A549 (cell line): ENCODE data around the gene STXBP6. TPM values are rescaled to one million over a fixed set of nuclear protein-coding genes. Genes with fewer than 3 reads are reported as not detected.

Experiments
- ATAC-seq, 2 experiments: fragments of 200-7000 bp in 1 of 2; fragments of >200 bp in 1 of 2; cut with Nextera tagmentation in 1 of 2; cut with Tn5 transposase in 1 of 2; 3 replicates each; pipeline versions ENCODE4 v1.8.0 to v1.9.1; 2018 to 2020; ENCODE audit warnings: mild to moderate bottlenecking in 1 of 2, moderate library complexity in 1 of 2
- CTCF ChIA-PET: fragments of 300-600 bp; sonication (Branson Sonifier 250); formaldehyde crosslinking; extraction: SDS; loops from one replicate; lab custom pipeline; 2021; ENCODE audit warnings: antibody characterized with exemption, inconsistent platforms; lab: Yijun Ruan, JAX
- POLR2A ChIA-PET: fragments of 350-600 bp; formaldehyde crosslinking; extraction: SDS; loops from one replicate; lab custom pipeline; 2021; ENCODE audit warnings: antibody characterized with exemption, inconsistent platforms; lab: Yijun Ruan, JAX
- DNase-seq, 2 experiments: peaks; one replicate each; pipeline versions ENCODE4 v3.0.0 to v3.0.0-alpha.2; 2011 to 2016; ENCODE audit warnings: low read depth in 1 of 2, low spot score in 1 of 2
- FAIRE-seq: peaks from 2 replicates; lab custom pipeline; 2011; peaks lifted over from hg19 to GRCh38; lab: Jason Lieb, UNC
- H3K27ac ChIP-seq, 2 experiments: fragments of >200 bp; sonication (Bioruptor Twin); formaldehyde crosslinking; 3 replicates each; pipeline ENCODE4 v1.5.1; 2016 to 2017
- H3K4me1 ChIP-seq: fragments of >200 bp; sonication (Bioruptor Twin); formaldehyde crosslinking; 3 replicates; pipeline ENCODE4 v1.6.1; 2016
- H3K4me2 ChIP-seq: fragments of >200 bp; sonication (Bioruptor Twin); formaldehyde crosslinking; 3 replicates; pipeline ENCODE4 v1.6.1; 2016
- H3K4me3 ChIP-seq: fragments of >200 bp; sonication (Bioruptor Twin); formaldehyde crosslinking; 3 replicates; pipeline ENCODE4 v1.5.1; 2016
- H3K9me3 ChIP-seq: fragments of >200 bp; sonication (Bioruptor Twin); formaldehyde crosslinking; 3 replicates; pipeline ENCODE4 v1.6.1; 2016
- BHLHE40 ChIP-seq: IDR thresholded peaks from 2 replicates; pipeline ENCODE4 v1.6.1; 2012; ENCODE audit warnings: low read depth, low read length, inconsistent platforms
- ESRRA ChIP-seq: fragments of 150-350 bp; IDR thresholded peaks from 2 replicates; pipeline ENCODE4 v1.6.1; 2014; ENCODE audit warnings: mild to moderate bottlenecking, low read length, borderline replicate concordance
- FOSB ChIP-seq: fragments of 250-450 bp; sonication (Bioruptor Pico); IDR thresholded peaks from 2 replicates; pipeline ENCODE4 v1.5.0; 2020; ENCODE audit warnings: mild to moderate bottlenecking, moderate library complexity
- FOXS1 ChIP-seq: fragments of 250-450 bp; sonication (Bioruptor Pico); IDR thresholded peaks from 2 replicates; pipeline ENCODE4 v1.5.0; 2020; ENCODE audit warnings: mild to moderate bottlenecking, moderate library complexity
- GATA3 ChIP-seq: IDR thresholded peaks from 2 replicates; pipeline ENCODE4 v1.6.1; 2012; ENCODE audit warnings: borderline replicate concordance
- HDAC2 ChIP-seq: fragments of 200-600 bp; sonication (generic); IDR thresholded peaks from 2 replicates; pipeline ENCODE4 v1.6.1; 2016
- HOXA7 ChIP-seq: fragments of 250-450 bp; sonication (Bioruptor Pico); IDR thresholded peaks from 2 replicates; pipeline ENCODE4 v1.5.0; 2020; ENCODE audit warnings: mild to moderate bottlenecking, moderate library complexity
- HOXB13 ChIP-seq: fragments of 250-450 bp; sonication (Bioruptor Pico); IDR thresholded peaks from 2 replicates; pipeline ENCODE4 v1.5.0; 2020; ENCODE audit warnings: low read depth, mild to moderate bottlenecking, moderate library complexity
- MAZ ChIP-seq: fragments of 150-350 bp; IDR thresholded peaks from 2 replicates; pipeline ENCODE4 v1.6.1; 2014; ENCODE audit warnings: antibody characterized with exemption, low read depth, low read length, borderline replicate concordance
- MYC ChIP-seq: IDR thresholded peaks from 2 replicates; pipeline ENCODE4 v1.6.1; 2012; ENCODE audit warnings: mild to moderate bottlenecking, inconsistent platforms, low read length, improper control_type of control experiment, borderline replicate concordance
- NFE2L2 ChIP-seq: fragments of 150-350 bp; conservative IDR thresholded peaks from 2 replicates; pipeline ENCODE4 v1.6.1; 2014; ENCODE audit warnings: low read length
- RAD21 ChIP-seq, 2 experiments: fragments of >200 bp in 1 of 2; sonication (Bioruptor Twin) in 1 of 2; formaldehyde crosslinking in 1 of 2; IDR thresholded peaks in 1 of 2; conservative IDR thresholded peaks in 1 of 2; 2 replicates in 1 of 2; 3 replicates in 1 of 2; pipeline ENCODE4 v1.6.1; 2012 to 2018; ENCODE audit warnings: inconsistent platforms in 1 of 2
- RCOR1 ChIP-seq: fragments of 150-350 bp; IDR thresholded peaks from 2 replicates; pipeline ENCODE4 v1.6.1; 2014; ENCODE audit warnings: antibody characterized with exemption, low read length, low read depth
- SMC3 ChIP-seq: fragments of >200 bp; sonication (Bioruptor Twin); formaldehyde crosslinking; IDR thresholded peaks from 3 replicates; pipeline ENCODE4 v1.6.1; 2018; ENCODE audit warnings: inconsistent platforms
- ZC3H11A ChIP-seq: fragments of 450-650 bp; IDR thresholded peaks from 2 replicates; pipeline ENCODE4 v1.6.1; 2014; ENCODE audit warnings: antibody characterized with exemption, mild to moderate bottlenecking
- whole genome bisulfite sequencing: methylation state at CpG from one replicate; pipeline ENCODE4 v1.1.6; 2017; ENCODE audit errors: missing lambda C conversion rate; 5-methylcytosine and 5-hydroxymethylcytosine counted together
- polyA plus RNA-seq, 4 experiments: library from polyadenylated mRNA; depleted of rRNA in 3 of 4; stranded (reverse); fragments of >200 nt; fragmentation: RNase III in 1 of 4; extraction: RNeasy Plus Mini Kit Qiagen cat#74134 plus additional on column Dnase treatment in 1 of 4; gene quantifications; 2 replicates in 3 of 4; 3 replicates in 1 of 4; pipeline ENCODE4 v1.2.3, GENCODE V29; 2011 to 2017
- TF ChIP-seq, protein P1 (sequence below): fragments of 150-350 bp; IDR thresholded peaks from 2 replicates; pipeline ENCODE4 v1.6.1; 2014; ENCODE audit warnings: low read depth, mild to moderate bottlenecking, low read length
- TF ChIP-seq, protein P2 (sequence below): fragments of 450-650 bp; IDR thresholded peaks from 2 replicates; pipeline ENCODE4 v1.6.1; 2014; ENCODE audit warnings: antibody characterized with exemption
- TF ChIP-seq, protein P3 (sequence below): fragments of 200-600 bp; sonication (generic); IDR thresholded peaks from 2 replicates; pipeline ENCODE4 v1.6.1; 2016; ENCODE audit warnings: antibody characterized with exemption, mild to moderate bottlenecking, moderate library complexity
- TF ChIP-seq, protein P4 (sequence below): fragments of 250-450 bp; sonication (Bioruptor Pico); IDR thresholded peaks from 2 replicates; pipeline ENCODE4 v1.5.0; 2021; ENCODE audit warnings: mild to moderate bottlenecking, moderate library complexity, borderline replicate concordance

STXBP6 gene
- polyA plus RNA-seq, 2 of the 4 experiments (the other 2 are of a cell fraction), result 1.7 to 6.3 TPM

DNA sequence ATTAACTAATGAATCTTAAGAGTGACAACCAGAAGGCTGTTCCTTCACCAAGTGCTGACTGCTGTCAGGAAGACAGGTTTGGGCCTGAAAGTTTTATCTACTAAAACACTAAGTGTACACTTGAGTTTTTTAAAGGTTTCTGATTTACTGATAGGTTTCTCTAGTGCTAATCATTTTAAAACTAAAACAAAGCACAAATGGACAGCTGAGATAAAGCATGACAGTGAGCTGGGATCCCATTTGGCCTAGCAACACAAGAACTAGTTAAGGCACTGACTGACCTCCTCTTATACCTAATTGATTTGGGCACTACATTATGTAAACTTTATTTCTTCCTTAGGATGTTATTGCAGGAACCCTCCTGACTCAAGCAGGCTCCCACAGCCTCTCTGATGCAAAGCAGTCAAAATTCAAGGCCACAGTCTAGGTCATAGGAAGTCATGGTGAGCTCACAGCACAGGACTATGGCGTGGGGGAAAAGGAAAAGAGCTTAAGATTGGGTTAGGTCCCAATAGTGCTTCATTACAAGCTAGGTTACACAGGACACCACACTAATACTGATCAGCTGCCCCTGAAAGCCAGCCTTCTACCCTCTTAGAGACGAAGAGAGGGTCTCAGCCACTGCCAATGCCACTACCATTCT, 3.5 kb downstream of the STXBP6 start:
- no peak overlapping the region for H3K4me2 ChIP-seq
- DNase-seq (no peak), FAIRE-seq (no peak), ATAC-seq (no peak)
- TF ChIP-seq HOXA7 (CRISPR knock-in tag), result no peak
- no peak for TF ChIP-seq RCOR1
- no peak for TF ChIP-seq SMC3
- TF ChIP-seq RAD21 (conservative IDR thresholded peaks at IDR 0.05 in 1 of 2, IDR thresholded peaks at IDR 0.05 in 1 of 2), result no peak
- TF ChIP-seq MYC, result no peak
- TF ChIP-seq MAZ, result no peak
- no peak for TF ChIP-seq BHLHE40
- TF ChIP-seq FOSB (CRISPR knock-in tag), result no peak
- TF ChIP-seq NFE2L2, result no peak
- no peaks in the 10 kb centered on the region for H3K9me3 ChIP-seq
- 33% methylated on average over 2 of the region's 2 CpGs for WGBS
- peaks cover 7% of the 10 kb centered on the region; the same call in 1 of the 3 replicates for H3K4me1 ChIP-seq
- H3K4me3 ChIP-seq, result no peak overlapping the region
- CTCF ChIA-PET, result interaction anchor here (0.6 to 3.4 kb wide), 2 partner anchors 12 to 240 kb away, joined by 3 to 10 read pairs; no protein-coding TSS in a partner anchor
- POLR2A ChIA-PET, result no interaction called here
- H3K27ac ChIP-seq, result no peak overlapping the region

DNA sequence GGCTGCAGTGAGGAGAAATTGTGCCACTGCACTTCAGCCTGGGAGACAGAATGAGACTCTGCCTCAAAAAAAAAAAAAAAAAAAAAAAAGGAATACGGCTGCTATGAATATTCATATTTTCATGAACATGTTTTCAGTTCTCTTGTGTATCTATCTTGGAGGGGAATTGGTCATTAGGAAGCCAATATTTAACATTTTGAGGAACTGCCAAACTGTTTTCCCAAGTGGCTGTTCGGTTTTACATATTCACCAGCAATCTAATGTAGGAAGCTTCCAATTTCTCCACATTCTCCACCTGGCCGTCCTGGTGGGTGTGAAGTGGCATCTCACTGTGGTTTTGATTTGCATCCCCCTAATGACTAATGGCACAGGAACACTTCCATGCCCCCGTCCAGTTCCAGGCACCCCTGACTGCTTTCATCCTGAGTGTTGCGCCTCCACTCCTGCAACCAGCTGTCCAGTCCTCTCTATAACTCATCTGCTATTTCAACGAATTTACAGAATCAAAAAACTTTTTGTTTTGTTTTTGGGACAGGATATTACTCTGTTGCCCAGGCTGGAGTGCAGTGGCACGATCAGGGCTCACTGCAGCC, 5.7 kb downstream of the STXBP6 start:
- 59% methylated on average over 7 of the region's 7 CpGs for WGBS

More for the DNA sequence above, 5.7 kb downstream of the STXBP6 start:
- Histone ChIP-seq H3K4me1 (no peaks in the 10 kb centered on the region), H3K27ac (no peak overlapping the region), H3K4me3 (no peak overlapping the region), H3K9me3 (no peaks in the 10 kb centered on the region), H3K4me2 (no peak overlapping the region)
- POLR2A ChIA-PET, result no interaction called here
- FAIRE-seq (no peak), DNase-seq (no peak)
- CTCF ChIA-PET, result interaction anchor here (0.7 kb wide), 1 partner anchor 10 kb away, joined by 3 read pairs; no protein-coding TSS in a partner anchor
- TF ChIP-seq HOXB13 (no peak), GATA3 (no peak), ESRRA (no peak), HDAC2 (no peak), ZC3H11A (no peak), FOXS1 (no peak)
- TF ChIP-seq, protein P1, sequence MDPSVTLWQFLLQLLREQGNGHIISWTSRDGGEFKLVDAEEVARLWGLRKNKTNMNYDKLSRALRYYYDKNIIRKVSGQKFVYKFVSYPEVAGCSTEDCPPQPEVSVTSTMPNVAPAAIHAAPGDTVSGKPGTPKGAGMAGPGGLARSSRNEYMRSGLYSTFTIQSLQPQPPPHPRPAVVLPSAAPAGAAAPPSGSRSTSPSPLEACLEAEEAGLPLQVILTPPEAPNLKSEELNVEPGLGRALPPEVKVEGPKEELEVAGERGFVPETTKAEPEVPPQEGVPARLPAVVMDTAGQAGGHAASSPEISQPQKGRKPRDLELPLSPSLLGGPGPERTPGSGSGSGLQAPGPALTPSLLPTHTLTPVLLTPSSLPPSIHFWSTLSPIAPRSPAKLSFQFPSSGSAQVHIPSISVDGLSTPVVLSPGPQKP, result no peak
- TF ChIP-seq, protein P2, sequence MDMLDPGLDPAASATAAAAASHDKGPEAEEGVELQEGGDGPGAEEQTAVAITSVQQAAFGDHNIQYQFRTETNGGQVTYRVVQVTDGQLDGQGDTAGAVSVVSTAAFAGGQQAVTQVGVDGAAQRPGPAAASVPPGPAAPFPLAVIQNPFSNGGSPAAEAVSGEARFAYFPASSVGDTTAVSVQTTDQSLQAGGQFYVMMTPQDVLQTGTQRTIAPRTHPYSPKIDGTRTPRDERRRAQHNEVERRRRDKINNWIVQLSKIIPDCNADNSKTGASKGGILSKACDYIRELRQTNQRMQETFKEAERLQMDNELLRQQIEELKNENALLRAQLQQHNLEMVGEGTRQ, result no peak
- TF ChIP-seq, protein P3, sequence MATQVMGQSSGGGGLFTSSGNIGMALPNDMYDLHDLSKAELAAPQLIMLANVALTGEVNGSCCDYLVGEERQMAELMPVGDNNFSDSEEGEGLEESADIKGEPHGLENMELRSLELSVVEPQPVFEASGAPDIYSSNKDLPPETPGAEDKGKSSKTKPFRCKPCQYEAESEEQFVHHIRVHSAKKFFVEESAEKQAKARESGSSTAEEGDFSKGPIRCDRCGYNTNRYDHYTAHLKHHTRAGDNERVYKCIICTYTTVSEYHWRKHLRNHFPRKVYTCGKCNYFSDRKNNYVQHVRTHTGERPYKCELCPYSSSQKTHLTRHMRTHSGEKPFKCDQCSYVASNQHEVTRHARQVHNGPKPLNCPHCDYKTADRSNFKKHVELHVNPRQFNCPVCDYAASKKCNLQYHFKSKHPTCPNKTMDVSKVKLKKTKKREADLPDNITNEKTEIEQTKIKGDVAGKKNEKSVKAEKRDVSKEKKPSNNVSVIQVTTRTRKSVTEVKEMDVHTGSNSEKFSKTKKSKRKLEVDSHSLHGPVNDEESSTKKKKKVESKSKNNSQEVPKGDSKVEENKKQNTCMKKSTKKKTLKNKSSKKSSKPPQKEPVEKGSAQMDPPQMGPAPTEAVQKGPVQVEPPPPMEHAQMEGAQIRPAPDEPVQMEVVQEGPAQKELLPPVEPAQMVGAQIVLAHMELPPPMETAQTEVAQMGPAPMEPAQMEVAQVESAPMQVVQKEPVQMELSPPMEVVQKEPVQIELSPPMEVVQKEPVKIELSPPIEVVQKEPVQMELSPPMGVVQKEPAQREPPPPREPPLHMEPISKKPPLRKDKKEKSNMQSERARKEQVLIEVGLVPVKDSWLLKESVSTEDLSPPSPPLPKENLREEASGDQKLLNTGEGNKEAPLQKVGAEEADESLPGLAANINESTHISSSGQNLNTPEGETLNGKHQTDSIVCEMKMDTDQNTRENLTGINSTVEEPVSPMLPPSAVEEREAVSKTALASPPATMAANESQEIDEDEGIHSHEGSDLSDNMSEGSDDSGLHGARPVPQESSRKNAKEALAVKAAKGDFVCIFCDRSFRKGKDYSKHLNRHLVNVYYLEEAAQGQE, result no peak
- TF ChIP-seq, protein P4, sequence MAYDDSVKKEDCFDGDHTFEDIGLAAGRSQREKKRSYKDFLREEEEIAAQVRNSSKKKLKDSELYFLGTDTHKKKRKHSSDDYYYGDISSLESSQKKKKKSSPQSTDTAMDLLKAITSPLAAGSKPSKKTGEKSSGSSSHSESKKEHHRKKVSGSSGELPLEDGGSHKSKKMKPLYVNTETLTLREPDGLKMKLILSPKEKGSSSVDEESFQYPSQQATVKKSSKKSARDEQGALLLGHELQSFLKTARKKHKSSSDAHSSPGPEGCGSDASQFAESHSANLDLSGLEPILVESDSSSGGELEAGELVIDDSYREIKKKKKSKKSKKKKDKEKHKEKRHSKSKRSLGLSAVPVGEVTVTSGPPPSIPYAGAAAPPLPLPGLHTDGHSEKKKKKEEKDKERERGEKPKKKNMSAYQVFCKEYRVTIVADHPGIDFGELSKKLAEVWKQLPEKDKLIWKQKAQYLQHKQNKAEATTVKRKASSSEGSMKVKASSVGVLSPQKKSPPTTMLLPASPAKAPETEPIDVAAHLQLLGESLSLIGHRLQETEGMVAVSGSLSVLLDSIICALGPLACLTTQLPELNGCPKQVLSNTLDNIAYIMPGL (CRISPR knock-in tag), result no peak
- TF ChIP-seq, all 56 proteins: peak for 0
- no peak for ATAC-seq
